Keratinocyte (primary cell): ENCODE results near the gene HELZ. TPM values are rescaled to one million over a fixed set of nuclear protein-coding genes. Genes with fewer than 3 reads are reported as not detected.
A peak's percentile ranks its signal among the peaks of the same experiment; 100 is the strongest.

Experiments used
- DNase-seq: peaks from one replicate; pipeline ENCODE4 v3.0.0-alpha.2; 2011; ENCODE audit warnings: low read depth, missing footprints, low spot score
- FAIRE-seq: peaks from 2 replicates; lab custom pipeline; 2011; peaks lifted over from hg19 to GRCh38; lab: Jason Lieb, UNC
- H2AFZ ChIP-seq: 2 replicates; pipeline ENCODE4 v1.6.0; 2012; ENCODE audit warnings: low read length, control low read depth, inconsistent platforms; ENCODE audit not compliant: control insufficient read depth
- H3K27ac ChIP-seq: 2 replicates; pipeline ENCODE4 v1.5.1; 2011; ENCODE audit warnings: low read length; ENCODE audit not compliant: control insufficient read depth, insufficient read depth
- H3K27me3 ChIP-seq: 3 replicates; pipeline ENCODE4 v1.6.0; 2011; ENCODE audit warnings: low read length; ENCODE audit not compliant: control insufficient read depth, insufficient read depth; ENCODE audit errors: extremely low read depth
- H3K36me3 ChIP-seq, 2 experiments: 2 replicates in 1 of 2; 3 replicates in 1 of 2; pipeline ENCODE4 v1.5.1; 2011; ENCODE audit warnings: low read length in 2 of 2, mild to moderate bottlenecking in 1 of 2; ENCODE audit not compliant: control insufficient read depth in 2 of 2, insufficient read depth in 2 of 2; ENCODE audit errors: extremely low read depth in 1 of 2
- H3K4me1 ChIP-seq: 3 replicates; pipeline ENCODE4 v1.5.1; 2011; ENCODE audit warnings: low read length; ENCODE audit not compliant: control insufficient read depth, insufficient read depth; ENCODE audit errors: extremely low read depth
- H3K4me2 ChIP-seq: 3 replicates; pipeline ENCODE4 v1.6.0; 2011; ENCODE audit warnings: low read depth, low read length; ENCODE audit not compliant: control insufficient read depth, insufficient read depth; ENCODE audit errors: extremely low read depth
- H3K4me3 ChIP-seq, 3 experiments: fragments of 200-600 bp in 1 of 3; sonication (generic) in 1 of 3; 2 replicates in 2 of 3; 3 replicates in 1 of 3; pipeline ENCODE4 v1.5.1; 2011 to 2016; ENCODE audit warnings: low read length in 3 of 3, mild to moderate bottlenecking in 3 of 3, control low read depth in 2 of 3, inconsistent platforms in 1 of 3, low read depth in 1 of 3, mixed read lengths in 1 of 3, mixed run types in 1 of 3, moderate library complexity in 1 of 3; ENCODE audit not compliant: control insufficient read depth in 2 of 3, insufficient read depth in 2 of 3; ENCODE audit errors: extremely low read depth in 1 of 3
- H3K79me2 ChIP-seq: 2 replicates; pipeline ENCODE4 v1.6.0; 2012; ENCODE audit warnings: low read length; ENCODE audit not compliant: control insufficient read depth, insufficient read depth
- H3K9ac ChIP-seq: 3 replicates; pipeline ENCODE4 v1.6.0; 2011; ENCODE audit warnings: low read length; ENCODE audit not compliant: control insufficient read depth, insufficient read depth; ENCODE audit errors: extremely low read depth
- H3K9me1 ChIP-seq: 3 replicates; pipeline ENCODE4 v1.6.0; 2011; ENCODE audit warnings: low read length; ENCODE audit not compliant: control insufficient read depth, insufficient read depth; ENCODE audit errors: extremely low read depth
- H3K9me3 ChIP-seq: 2 replicates; pipeline ENCODE4 v1.5.1; 2012; ENCODE audit warnings: low read depth, low read length; ENCODE audit not compliant: control insufficient read depth
- H4K20me1 ChIP-seq: 3 replicates; pipeline ENCODE4 v1.6.0; 2011; ENCODE audit warnings: low read length; ENCODE audit not compliant: control insufficient read depth, insufficient read depth; ENCODE audit errors: extremely low read depth
- CTCF ChIP-seq, 3 experiments: IDR thresholded peaks in 1 of 3; conservative IDR thresholded peaks in 1 of 3; optimal IDR thresholded peaks in 1 of 3; 2 replicates in 2 of 3; 3 replicates in 1 of 3; pipeline versions ENCODE3 to v1.5.1; 2011; ENCODE audit warnings: low read length in 3 of 3, mild to moderate bottlenecking in 3 of 3, moderate library complexity in 2 of 3, control low read depth in 1 of 3, inconsistent platforms in 1 of 3; ENCODE audit not compliant: insufficient read depth in 2 of 3; ENCODE audit errors: extremely low read depth in 1 of 3
- EZH2 ChIP-seq: IDR thresholded peaks from one replicate; pipeline ENCODE4 v1.6.1; 2012; ENCODE audit warnings: inconsistent platforms, mild to moderate bottlenecking, low read length, moderate library complexity
- dilution Hi-C: fragments of 300-500 bp; cut with MboI; formaldehyde crosslinking; loops from one replicate; pipeline ENCODE4 v1.7.0; 2020; ENCODE audit warnings: low sequenced_read_pairs; ENCODE audit not compliant: extremely low pct_ligation_motif_present
- polyA plus RNA-seq, 5 experiments: library from polyadenylated mRNA; depleted of rRNA in 3 of 5; stranded (reverse) in 3 of 5; stranded (forward) in 1 of 5; unstranded in 1 of 5; fragments of >200 nt; gene quantifications; 1 replicate in 1 of 5; 2 replicates in 3 of 5; 3 replicates in 1 of 5; pipeline versions ENCODE4 v1.2.1 to v1.2.3, GENCODE V29; 2011 to 2012; ENCODE audit warnings: missing spikeins in 2 of 5, low read depth in 1 of 5, low replicate concordance in 1 of 5

HELZ gene
- polyA plus RNA-seq, 1 donor (not counting 4 experiments of a cell fraction or from before 2014, with no cell fraction given) = 18.2 TPM

DNA sequence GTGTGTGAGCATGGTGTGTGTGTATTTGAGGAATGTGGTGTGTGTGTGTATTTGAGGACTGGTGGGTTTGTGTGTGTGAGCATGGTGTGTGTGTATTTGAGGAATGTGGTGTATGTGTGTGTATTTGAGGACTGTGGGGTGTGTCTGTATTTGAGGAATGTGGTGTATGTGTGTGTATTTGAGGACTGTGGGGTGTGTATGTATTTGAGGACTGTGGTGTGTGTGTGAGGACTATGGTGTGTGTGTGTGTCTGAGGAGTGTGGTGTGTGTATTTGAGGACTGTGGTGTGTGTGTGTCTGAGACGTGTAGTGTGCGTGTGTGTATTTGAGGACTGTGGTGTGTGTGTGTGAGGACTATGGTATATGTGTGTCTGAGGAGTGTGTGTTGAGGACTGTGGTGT is 218.7 kb downstream of the HELZ start:
- H4K20me1 ChIP-seq = no peaks in the 10 kb centered on the region
- H2AFZ ChIP-seq = no peak overlapping the region
- no peaks in the 10 kb centered on the region for H3K36me3 ChIP-seq
- H3K4me2 ChIP-seq = no peak overlapping the region
- TF ChIP-seq EZH2 (no peak), CTCF (optimal IDR thresholded peaks at IDR 0.05 in 1 of 3, IDR thresholded peaks at IDR 0.05 in 1 of 3, conservative IDR thresholded peaks at IDR 0.05 in 1 of 3; ENCODE audit: extremely low read depth in 1 of 3, insufficient read depth in 2 of 3, low read length in 3 of 3) (no peak)
- H3K9me3 ChIP-seq = no peaks in the 10 kb centered on the region
- H3K4me1 ChIP-seq = no peaks in the 10 kb centered on the region
- H3K9me1 ChIP-seq = no peaks in the 10 kb centered on the region
- DNase-seq (no peak), FAIRE-seq (peak; percentile 32)
- dilution Hi-C loops = no loop called here
- no peaks in the 10 kb centered on the region for H3K79me2 ChIP-seq
- no peak overlapping the region for H3K27ac ChIP-seq
- H3K4me3 ChIP-seq = no peak overlapping the region
- H3K27me3 ChIP-seq = peaks cover 6% of the 10 kb centered on the region
- no peak overlapping the region for H3K9ac ChIP-seq

- Histone ChIP-seq H3K79me2 (no peaks in the 10 kb centered on the region), H2AFZ (no peak overlapping the region), H4K20me1 (no peaks in the 10 kb centered on the region), H3K27ac (no peak overlapping the region), H3K36me3 (no peaks in the 10 kb centered on the region), H3K4me1 (no peaks in the 10 kb centered on the region), H3K9ac (no peak overlapping the region), H3K9me3 (no peaks in the 10 kb centered on the region), H3K4me3 (no peak overlapping the region), H3K9me1 (no peaks in the 10 kb centered on the region), H3K4me2 (no peak overlapping the region), H3K27me3 (peaks cover 10% of the 10 kb centered on the region)
- DNase-seq (no peak), FAIRE-seq (no peak)
- dilution Hi-C loops = no loop called here
- no peak for TF ChIP-seq EZH2
- TF ChIP-seq CTCF (optimal IDR thresholded peaks at IDR 0.05 in 1 of 3, IDR thresholded peaks at IDR 0.05 in 1 of 3, conservative IDR thresholded peaks at IDR 0.05 in 1 of 3; ENCODE audit: extremely low read depth in 1 of 3, insufficient read depth in 2 of 3, low read length in 3 of 3) = no peak
Observed at GRCh38 chr17:67025216-67025792, 219.7 kb downstream of the HELZ start.
